KMS-11 (cell line): ENCODE data around the gene PALLD.

Experiments
- H2AFZ ChIP-seq: fragments of 200-600 bp; sonication (generic); 2 replicates; pipeline ENCODE4 v1.6.1; 2016; ENCODE audit warnings: antibody characterized with exemption, mixed run types, low read depth
- H3K27ac ChIP-seq: fragments of 200-600 bp; sonication (generic); 2 replicates; pipeline ENCODE4 v1.6.1; 2016; ENCODE audit warnings: mild to moderate bottlenecking, mixed run types
- H3K27me3 ChIP-seq: fragments of 200-600 bp; sonication (generic); 2 replicates; pipeline ENCODE4 v1.6.1; 2017; ENCODE audit warnings: mild to moderate bottlenecking, low read depth, mixed run types, moderate library complexity; ENCODE audit not compliant: insufficient read depth
- H3K36me3 ChIP-seq: fragments of 200-600 bp; sonication (generic); 2 replicates; pipeline ENCODE4 v1.6.1; 2017; ENCODE audit warnings: mild to moderate bottlenecking, mixed run types; ENCODE audit not compliant: insufficient read depth
- H3K4me1 ChIP-seq: fragments of 200-600 bp; sonication (generic); 2 replicates; pipeline ENCODE4 v1.6.1; 2016; ENCODE audit warnings: mild to moderate bottlenecking, low read depth, mixed run types; ENCODE audit not compliant: poor library complexity, severe bottlenecking
- H3K4me2 ChIP-seq: fragments of 200-600 bp; sonication (generic); 2 replicates; pipeline ENCODE4 v1.7.0; 2016; ENCODE audit warnings: mild to moderate bottlenecking, mixed run types
- H3K4me3 ChIP-seq: fragments of 200-600 bp; sonication (generic); IDR thresholded peaks from 2 replicates; pipeline ENCODE4 v1.6.1; 2017; ENCODE audit warnings: low read depth, low read length, mixed read lengths; ENCODE audit not compliant: insufficient read depth
- H3K79me2 ChIP-seq: fragments of 200-600 bp; sonication (generic); 2 replicates; pipeline ENCODE4 v1.6.1; 2016; ENCODE audit warnings: low read depth, mixed run types; ENCODE audit not compliant: insufficient read depth
- H3K9ac ChIP-seq: fragments of 200-600 bp; sonication (generic); 2 replicates; pipeline ENCODE4 v1.6.1; 2016; ENCODE audit warnings: mild to moderate bottlenecking, mixed run types
- H4K20me1 ChIP-seq: fragments of 200-600 bp; sonication (generic); 2 replicates; pipeline ENCODE4 v1.6.1; 2016; ENCODE audit warnings: mild to moderate bottlenecking, mixed run types; ENCODE audit not compliant: insufficient read depth
- TF ChIP-seq, protein P1 (sequence below): fragments of 200-600 bp; sonication (generic); conservative IDR thresholded peaks from 2 replicates; pipeline ENCODE4 v1.6.1; 2017; ENCODE audit warnings: low read depth, mild to moderate bottlenecking, antibody characterized with exemption, low read length, moderate library complexity, mixed read lengths

The PALLD gene

DNA sequence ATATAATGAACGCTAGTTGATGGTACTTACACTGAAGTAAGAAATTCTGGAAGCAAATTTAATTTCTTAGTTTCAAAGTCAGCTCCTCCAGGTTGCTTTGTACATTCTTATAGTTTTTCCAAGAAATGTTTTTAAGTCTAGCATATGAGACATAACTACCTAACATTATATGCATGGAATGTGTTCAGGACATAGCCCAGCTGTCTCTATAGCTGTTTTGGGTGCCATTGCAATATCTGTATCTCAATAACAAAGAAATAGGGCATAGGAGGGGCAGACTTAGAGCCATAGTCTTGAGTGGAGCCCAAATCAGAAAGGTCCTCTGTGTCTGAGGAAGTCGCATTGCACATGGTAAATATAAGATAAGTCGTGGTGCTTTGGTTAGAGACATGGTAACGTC is 369.8 kb downstream of the PALLD start:
- H3K36me3 ChIP-seq = no peaks in the 10 kb centered on the region
- H3K4me2 ChIP-seq = no peak overlapping the region
- no peaks in the 10 kb centered on the region for H3K27me3 ChIP-seq
- no peak overlapping the region for H3K9ac ChIP-seq
- no peak overlapping the region for H3K27ac ChIP-seq
- no peak overlapping the region for H2AFZ ChIP-seq
- H3K4me3 ChIP-seq = no peak overlapping the region
- no peaks in the 10 kb centered on the region for H3K4me1 ChIP-seq
- TF ChIP-seq, protein P1, sequence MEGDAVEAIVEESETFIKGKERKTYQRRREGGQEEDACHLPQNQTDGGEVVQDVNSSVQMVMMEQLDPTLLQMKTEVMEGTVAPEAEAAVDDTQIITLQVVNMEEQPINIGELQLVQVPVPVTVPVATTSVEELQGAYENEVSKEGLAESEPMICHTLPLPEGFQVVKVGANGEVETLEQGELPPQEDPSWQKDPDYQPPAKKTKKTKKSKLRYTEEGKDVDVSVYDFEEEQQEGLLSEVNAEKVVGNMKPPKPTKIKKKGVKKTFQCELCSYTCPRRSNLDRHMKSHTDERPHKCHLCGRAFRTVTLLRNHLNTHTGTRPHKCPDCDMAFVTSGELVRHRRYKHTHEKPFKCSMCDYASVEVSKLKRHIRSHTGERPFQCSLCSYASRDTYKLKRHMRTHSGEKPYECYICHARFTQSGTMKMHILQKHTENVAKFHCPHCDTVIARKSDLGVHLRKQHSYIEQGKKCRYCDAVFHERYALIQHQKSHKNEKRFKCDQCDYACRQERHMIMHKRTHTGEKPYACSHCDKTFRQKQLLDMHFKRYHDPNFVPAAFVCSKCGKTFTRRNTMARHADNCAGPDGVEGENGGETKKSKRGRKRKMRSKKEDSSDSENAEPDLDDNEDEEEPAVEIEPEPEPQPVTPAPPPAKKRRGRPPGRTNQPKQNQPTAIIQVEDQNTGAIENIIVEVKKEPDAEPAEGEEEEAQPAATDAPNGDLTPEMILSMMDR = no peak
- no peaks in the 10 kb centered on the region for H3K79me2 ChIP-seq
- no peaks in the 10 kb centered on the region for H4K20me1 ChIP-seq

DNA sequence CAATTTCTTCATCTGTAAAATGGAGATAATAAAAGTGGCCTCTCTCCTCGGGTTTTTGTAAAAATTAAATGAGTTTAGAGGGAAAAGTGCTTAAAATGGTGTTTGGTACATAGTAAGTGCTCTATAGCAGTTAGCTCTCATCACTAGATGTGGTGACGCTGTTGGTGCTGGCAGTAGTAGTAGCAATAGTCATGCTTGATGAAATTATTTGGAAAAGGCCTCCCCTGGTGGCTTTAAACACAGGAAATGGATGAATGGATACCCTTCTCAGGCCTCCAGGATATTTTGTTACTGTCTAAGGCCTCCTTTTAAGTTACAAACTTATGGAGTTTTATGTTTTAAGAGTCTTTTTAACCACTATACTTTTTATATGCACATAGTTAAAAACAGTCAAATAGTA is 370.3 kb downstream of the PALLD start:
- Histone ChIP-seq H4K20me1 (no peaks in the 10 kb centered on the region), H3K27ac (no peak overlapping the region), H3K79me2 (no peaks in the 10 kb centered on the region), H3K4me3 (no peak overlapping the region), H3K4me1 (no peaks in the 10 kb centered on the region), H3K36me3 (no peaks in the 10 kb centered on the region), H3K4me2 (no peak overlapping the region), H3K27me3 (no peaks in the 10 kb centered on the region), H2AFZ (no peak overlapping the region), H3K9ac (no peak overlapping the region)
- TF ChIP-seq, protein P1 = no peak

DNA sequence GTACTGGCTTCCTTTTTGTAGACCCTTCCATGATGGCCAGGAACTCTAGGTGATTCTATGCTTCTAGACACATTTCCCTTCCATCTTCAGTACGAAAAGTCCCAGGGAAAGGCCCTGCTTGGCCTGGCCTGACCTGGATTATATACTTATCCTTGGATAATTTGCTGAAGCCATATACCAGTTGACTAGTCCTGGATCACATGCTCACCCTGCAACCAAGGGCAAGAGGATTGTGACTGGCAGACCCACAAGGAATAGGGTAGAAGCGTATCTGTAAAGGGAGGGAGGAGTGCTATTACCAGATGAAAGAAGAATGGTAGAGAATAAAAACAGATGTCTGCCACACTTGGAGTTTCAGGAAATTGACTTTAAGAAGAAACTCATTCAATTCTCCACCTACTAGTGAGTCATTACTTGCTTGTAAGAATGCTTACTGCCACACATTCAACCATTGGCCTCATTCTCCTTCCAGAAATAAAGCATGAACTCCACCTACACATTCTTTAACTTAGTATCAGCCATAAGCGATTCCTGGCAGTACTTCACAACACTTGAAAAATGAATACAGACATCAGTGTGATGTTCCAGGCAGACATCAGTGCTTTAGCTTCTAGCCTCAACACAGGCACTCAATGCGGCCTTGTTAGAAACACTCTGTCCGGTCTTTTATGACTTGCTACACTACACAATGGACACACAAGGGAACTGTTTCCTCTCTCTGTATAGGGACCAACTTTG is 371.4 kb downstream of the PALLD start:
- Histone ChIP-seq H3K79me2 (no peaks in the 10 kb centered on the region), H2AFZ (no peak overlapping the region)

DNA sequence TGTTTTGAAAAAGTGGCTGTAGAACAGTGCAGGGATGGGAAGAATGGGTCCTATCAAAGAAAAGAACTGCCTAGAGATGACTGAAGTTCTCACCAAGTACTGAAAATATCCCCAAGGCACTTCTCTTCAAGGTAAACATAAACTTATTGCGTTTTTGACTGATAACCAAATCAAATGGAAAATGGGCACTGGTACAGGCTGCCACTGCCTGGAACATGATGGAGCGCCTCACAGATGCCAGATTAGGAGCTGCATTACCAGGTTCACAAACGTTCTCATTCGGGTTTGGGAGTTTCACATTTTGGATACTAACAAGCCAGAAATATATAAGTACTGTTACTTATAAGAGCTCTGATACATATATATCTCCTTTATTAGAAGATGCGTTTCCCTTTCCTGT is 371.9 kb downstream of the PALLD start:
- H3K79me2 ChIP-seq = no peaks in the 10 kb centered on the region
- no peak overlapping the region for H3K4me2 ChIP-seq
- no peak overlapping the region for H3K9ac ChIP-seq
- TF ChIP-seq, protein P1 = no peak
- H3K27ac ChIP-seq = no peak overlapping the region
- H4K20me1 ChIP-seq = no peaks in the 10 kb centered on the region
- no peaks in the 10 kb centered on the region for H3K4me1 ChIP-seq
- H3K27me3 ChIP-seq = no peaks in the 10 kb centered on the region
- no peaks in the 10 kb centered on the region for H3K36me3 ChIP-seq
- H3K4me3 ChIP-seq = no peak overlapping the region
- H2AFZ ChIP-seq = no peak overlapping the region

More for the DNA sequence above, 371.4 kb downstream of the PALLD start:
- Histone ChIP-seq H3K4me2 (no peak overlapping the region), H3K9ac (no peak overlapping the region), H3K27ac (no peak overlapping the region), H4K20me1 (no peaks in the 10 kb centered on the region), H3K4me1 (no peaks in the 10 kb centered on the region), H3K4me3 (no peak overlapping the region), H3K36me3 (no peaks in the 10 kb centered on the region), H3K27me3 (no peaks in the 10 kb centered on the region)
- TF ChIP-seq, protein P1 = no peak
